Measurements from ENCODE around the gene TGFBR3. TPM values are rescaled to one million over a fixed set of nuclear protein-coding genes. Genes with fewer than 3 reads are reported as not detected.

The TGFBR3 gene
- total and polyA plus RNA-seq, 8 donors: 4.2 to 689 (median 71.5) TPM

DNA sequence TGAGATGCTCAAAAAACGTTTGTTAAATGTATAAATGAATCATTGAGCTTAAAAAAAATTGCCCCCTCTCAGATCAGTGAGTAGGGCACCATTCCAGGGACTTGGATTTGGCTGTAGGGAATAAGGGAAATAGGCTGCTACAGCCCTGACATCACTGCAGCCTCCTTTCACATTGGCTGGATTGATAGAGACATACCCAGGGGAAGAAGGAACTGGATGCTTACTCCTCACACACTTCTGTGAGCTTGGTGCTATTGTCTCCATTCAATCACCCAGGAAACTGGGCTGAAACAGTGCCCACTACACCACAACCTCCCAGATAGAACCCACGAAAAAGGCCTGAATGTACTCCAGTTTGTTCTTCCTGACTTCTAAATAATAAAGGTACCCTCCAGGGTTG, 87.2 kb downstream of the TGFBR3 start:
- no peaks in the 10 kb centered on the region for H3K9me3 ChIP-seq
- 14 to 55% (median 36%) methylated on average over 1 to 2 of the region's 2 CpGs for WGBS, 5 donors
- no peak overlapping the region for H3K4me3 ChIP-seq
- H3K36me3 ChIP-seq: peaks cover 0 to 12% (median 11%) of the 10 kb centered on the region in 4 donors
- H3K27me3 ChIP-seq: no peaks in the 10 kb centered on the region
- DNase-seq: no peak
- H3K27ac ChIP-seq: peak overlapping the region in 4 of 5 donors; percentile 7 to 58 (median 54)
- peaks cover 2 to 54% (median 32%) of the 10 kb centered on the region in 4 donors for H3K4me1 ChIP-seq
- intact Hi-C loops (cut with DNase I; ENCODE audit: low total_unique reads): no loop called here
- TF ChIP-seq, protein P1, sequence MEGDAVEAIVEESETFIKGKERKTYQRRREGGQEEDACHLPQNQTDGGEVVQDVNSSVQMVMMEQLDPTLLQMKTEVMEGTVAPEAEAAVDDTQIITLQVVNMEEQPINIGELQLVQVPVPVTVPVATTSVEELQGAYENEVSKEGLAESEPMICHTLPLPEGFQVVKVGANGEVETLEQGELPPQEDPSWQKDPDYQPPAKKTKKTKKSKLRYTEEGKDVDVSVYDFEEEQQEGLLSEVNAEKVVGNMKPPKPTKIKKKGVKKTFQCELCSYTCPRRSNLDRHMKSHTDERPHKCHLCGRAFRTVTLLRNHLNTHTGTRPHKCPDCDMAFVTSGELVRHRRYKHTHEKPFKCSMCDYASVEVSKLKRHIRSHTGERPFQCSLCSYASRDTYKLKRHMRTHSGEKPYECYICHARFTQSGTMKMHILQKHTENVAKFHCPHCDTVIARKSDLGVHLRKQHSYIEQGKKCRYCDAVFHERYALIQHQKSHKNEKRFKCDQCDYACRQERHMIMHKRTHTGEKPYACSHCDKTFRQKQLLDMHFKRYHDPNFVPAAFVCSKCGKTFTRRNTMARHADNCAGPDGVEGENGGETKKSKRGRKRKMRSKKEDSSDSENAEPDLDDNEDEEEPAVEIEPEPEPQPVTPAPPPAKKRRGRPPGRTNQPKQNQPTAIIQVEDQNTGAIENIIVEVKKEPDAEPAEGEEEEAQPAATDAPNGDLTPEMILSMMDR (IDR thresholded peaks at IDR 0.05): no peak
- no peak for TF ChIP-seq POLR2A (IDR thresholded peaks at IDR 0.05)

DNA sequence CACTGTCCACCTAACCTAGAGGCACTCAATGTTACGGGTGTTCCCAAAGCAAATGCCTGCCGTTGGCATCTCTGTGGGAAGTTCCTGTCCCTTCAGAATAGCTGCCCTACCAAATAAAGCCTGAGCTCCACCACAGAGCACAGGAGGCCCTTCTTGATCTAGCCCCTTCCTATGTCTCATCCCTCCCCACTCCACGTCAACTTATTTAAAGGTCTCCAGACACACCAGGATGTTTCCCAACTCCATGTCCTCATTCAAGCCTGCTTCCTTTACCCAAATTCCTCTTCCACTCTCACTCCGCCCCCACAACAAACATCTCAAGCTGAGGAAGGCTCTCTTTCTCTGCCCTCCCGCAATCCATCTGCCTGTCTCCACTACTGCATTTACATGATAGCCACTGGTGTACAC, 87.7 kb downstream of the TGFBR3 start:
- no peaks in the 10 kb centered on the region for H3K27me3 ChIP-seq
- no peaks in the 10 kb centered on the region for H3K9me3 ChIP-seq
- intact Hi-C loops (cut with DNase I; ENCODE audit: low total_unique reads): no loop called here
- 81 to 87% (median 83%) methylated on average over 5 of the region's 5 CpGs for WGBS, 5 donors
- DNase-seq: no peak
- H3K36me3 ChIP-seq: peaks cover 0 to 12% (median 11%) of the 10 kb centered on the region in 4 donors
- H3K4me3 ChIP-seq: no peak overlapping the region
- no peak for TF ChIP-seq POLR2AphosphoS5 (IDR thresholded peaks at IDR 0.05)
- TF ChIP-seq EP300 (IDR thresholded peaks at IDR 0.05): no peak
- TF ChIP-seq POLR2A (IDR thresholded peaks at IDR 0.05): no peak
- H3K27ac ChIP-seq: peak overlapping the region in 3 of 5 donors; percentile 53 to 58 (median 55)
- peaks cover 0 to 51% (median 33%) of the 10 kb centered on the region in 4 donors for H3K4me1 ChIP-seq

DNA sequence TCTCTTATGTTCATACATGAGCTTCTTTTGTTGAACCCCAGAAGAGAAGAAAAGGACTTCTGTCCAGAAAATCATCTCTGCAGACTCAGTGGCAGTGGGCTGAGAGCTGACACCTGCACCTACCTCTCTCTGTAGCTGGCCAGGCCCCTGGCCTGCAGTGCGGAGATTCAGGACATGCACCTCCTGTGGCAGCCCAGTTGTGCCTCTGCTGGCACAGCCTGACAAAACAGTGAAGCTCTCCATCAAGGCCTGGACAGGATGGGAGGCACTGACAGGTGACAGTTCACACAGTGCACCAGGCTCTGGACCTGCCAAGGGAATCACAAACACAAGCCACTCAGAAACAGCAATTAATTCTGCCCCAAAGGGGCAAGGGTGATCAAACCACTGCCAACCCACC, 88.8 kb downstream of the TGFBR3 start:
- no peak for DNase-seq
- peak overlapping the region in 3 of 5 donors; percentile 41 to 55 (median 53) for H3K27ac ChIP-seq
- intact Hi-C loops (cut with DNase I; ENCODE audit: low total_unique reads): no loop called here
- WGBS, 5 donors: 96 to 100% (median 100%) methylated on average over 1 of the region's 1 CpG
- H3K9me3 ChIP-seq: no peaks in the 10 kb centered on the region
- peaks cover 0 to 54% (median 37%) of the 10 kb centered on the region in 4 donors for H3K4me1 ChIP-seq
- H3K27me3 ChIP-seq: no peaks in the 10 kb centered on the region
- TF ChIP-seq EP300 (IDR thresholded peaks at IDR 0.05) (no peak), POLR2AphosphoS5 (IDR thresholded peaks at IDR 0.05) (no peak), POLR2A (IDR thresholded peaks at IDR 0.05) (no peak)
- TF ChIP-seq, protein P1 (IDR thresholded peaks at IDR 0.05): no peak
- H3K36me3 ChIP-seq: peaks cover 0 to 12% (median 11%) of the 10 kb centered on the region in 4 donors
- H3K4me3 ChIP-seq: no peak overlapping the region

DNA sequence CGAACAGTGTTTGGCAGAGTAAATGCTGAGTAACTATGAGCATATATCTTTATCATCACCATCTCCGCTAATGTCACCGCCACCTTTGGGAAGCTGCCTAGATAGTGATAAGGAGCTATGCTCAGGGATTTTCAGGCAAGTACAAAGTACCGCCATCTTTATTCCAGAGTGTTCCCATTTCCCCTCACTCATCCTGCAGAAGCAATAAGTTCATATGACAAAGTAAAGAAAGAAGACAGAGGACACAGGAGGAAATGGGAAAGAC, 89.6 kb downstream of the TGFBR3 start:
- TF ChIP-seq POLR2A (IDR thresholded peaks at IDR 0.05) (no peak), EP300 (IDR thresholded peaks at IDR 0.05) (no peak), POLR2AphosphoS5 (IDR thresholded peaks at IDR 0.05) (no peak)
- TF ChIP-seq, protein P1 (IDR thresholded peaks at IDR 0.05): no peak
- Histone ChIP-seq H3K4me1 (peaks cover 0 to 58% (median 44%) of the 10 kb centered on the region in 4 donors), H3K27me3 (no peaks in the 10 kb centered on the region), H3K36me3 (peaks cover 0 to 12% (median 11%) of the 10 kb centered on the region in 4 donors), H3K27ac (peak overlapping the region in 2 of 5 donors; percentile 41 to 50), H3K4me3 (no peak overlapping the region), H3K9me3 (no peaks in the 10 kb centered on the region)
- intact Hi-C loops (cut with DNase I; ENCODE audit: low total_unique reads): no loop called here
- DNase-seq: no peak
- 91 to 97% (median 94%) methylated on average over 4 of the region's 4 CpGs for WGBS, 5 donors

DNA sequence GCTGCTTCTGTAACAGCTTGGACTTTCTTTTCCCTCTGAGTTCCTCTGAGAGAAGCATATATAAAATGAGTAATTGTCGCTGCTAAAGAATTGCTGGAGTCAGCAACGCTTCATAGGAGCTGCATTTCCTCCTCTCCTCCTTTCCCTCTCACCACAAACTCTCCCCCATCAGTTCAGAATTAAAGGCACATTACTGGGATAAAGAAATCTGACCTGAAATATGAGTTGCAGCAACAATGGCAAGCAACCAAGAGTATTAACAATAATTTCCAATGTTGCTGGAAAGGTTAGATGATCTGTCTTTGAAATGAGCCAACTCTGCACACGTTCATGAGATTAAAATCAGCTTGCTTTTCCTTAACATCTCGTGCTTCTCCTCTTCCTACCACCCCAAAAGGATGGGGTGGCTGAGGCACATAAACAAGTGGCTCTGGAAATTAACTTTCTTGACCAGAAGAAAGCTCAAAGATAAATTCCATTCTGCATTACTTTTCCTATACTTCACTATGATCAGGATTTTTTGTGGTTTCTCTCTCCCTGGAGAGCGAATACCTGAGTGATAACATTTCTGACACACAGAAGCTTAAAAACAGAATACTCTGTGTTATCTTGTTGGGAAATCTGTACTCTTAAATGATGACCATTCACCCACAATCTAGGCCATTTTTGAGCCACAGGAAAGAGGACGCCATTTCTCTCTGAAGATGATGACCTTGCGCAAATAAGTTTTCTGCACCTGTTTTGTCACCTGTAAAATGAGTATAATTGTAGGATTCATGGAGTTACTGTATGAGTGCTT, 90.2 kb downstream of the TGFBR3 start:
- Histone ChIP-seq H3K36me3 (peaks cover 0 to 12% (median 11%) of the 10 kb centered on the region in 4 donors), H3K27ac (peak overlapping the region in 4 of 5 donors; percentile 6 to 50 (median 32)), H3K4me1 (peaks cover 0 to 61% (median 48%) of the 10 kb centered on the region in 4 donors), H3K4me3 (no peak overlapping the region), H3K27me3 (no peaks in the 10 kb centered on the region), H3K9me3 (no peaks in the 10 kb centered on the region)
- intact Hi-C loops (cut with DNase I; ENCODE audit: low total_unique reads): no loop called here
- TF ChIP-seq POLR2A (IDR thresholded peaks at IDR 0.05) (no peak), EP300 (IDR thresholded peaks at IDR 0.05) (no peak), POLR2AphosphoS5 (IDR thresholded peaks at IDR 0.05) (peak in 1 of 3 donors; percentile 19)
- TF ChIP-seq, protein P1 (IDR thresholded peaks at IDR 0.05): no peak
- 62 to 72% (median 70%) methylated on average over 7 of the region's 7 CpGs for WGBS, 5 donors
- peak in 1 of 2 donors; percentile 66 for DNase-seq

All from stomach (tissue), 9 donors.